ENCODE measurements around the gene SVEP1.
"Not testable (repeated sequence)": the region's sequence is repeated elsewhere in the genome, so short reads cannot be mapped to it uniquely, and the experiment has no call there.

The SVEP1 gene

DNA sequence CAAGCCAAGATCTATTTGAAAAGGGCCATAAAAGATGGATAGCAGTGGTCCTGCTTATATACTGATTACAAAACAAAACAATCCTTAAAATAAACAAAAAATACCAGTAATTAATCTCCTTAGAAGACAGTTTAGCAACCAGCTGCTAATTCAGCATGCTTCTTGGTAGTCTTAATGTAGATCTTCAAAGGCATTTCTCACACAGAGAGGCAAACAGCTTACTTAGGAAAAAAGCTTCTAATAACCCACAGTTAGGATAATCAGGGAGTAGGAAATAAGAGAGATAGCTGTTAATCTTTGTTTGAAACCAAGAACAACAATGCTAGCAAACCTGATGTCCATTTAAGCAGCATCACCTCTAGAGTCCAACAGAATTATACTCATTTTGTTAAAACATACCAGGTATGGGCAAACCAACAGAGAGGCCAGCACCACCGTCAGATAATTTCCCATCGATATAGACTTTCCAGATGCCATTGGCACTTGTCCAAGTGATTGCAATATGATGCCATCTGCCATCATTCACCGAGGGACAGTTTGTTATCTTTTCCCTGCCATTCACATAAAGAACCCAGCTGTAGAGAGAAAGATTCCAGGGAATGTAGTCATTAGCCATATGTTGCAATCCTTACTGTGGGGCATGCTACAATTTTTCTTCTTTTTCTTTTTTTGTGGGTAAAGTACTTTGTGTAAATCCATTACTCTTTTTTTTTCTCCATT is 136.2 kb downstream of the SVEP1 start:
- no peak for DNase-seq

DNA sequence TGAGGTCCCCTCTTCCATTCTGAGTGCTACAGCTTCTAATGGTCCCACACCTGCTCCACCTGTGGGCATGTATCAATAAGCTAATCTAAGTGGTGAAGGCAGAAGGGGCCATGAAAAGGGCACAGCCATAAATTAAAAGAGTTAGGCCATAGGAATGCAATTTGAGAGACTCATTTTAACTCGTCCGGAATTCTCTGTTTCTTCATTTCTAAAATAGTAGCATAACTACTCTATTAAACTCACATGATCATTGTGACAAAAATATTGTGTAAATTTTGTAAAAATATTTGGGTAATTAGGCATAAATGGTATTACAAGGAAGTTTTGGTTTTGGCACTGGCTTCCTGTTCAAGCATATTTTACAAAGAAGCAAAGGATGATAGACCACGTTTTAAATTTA is 138.7 kb downstream of the SVEP1 start:
- DNase-seq: no peak

DNA sequence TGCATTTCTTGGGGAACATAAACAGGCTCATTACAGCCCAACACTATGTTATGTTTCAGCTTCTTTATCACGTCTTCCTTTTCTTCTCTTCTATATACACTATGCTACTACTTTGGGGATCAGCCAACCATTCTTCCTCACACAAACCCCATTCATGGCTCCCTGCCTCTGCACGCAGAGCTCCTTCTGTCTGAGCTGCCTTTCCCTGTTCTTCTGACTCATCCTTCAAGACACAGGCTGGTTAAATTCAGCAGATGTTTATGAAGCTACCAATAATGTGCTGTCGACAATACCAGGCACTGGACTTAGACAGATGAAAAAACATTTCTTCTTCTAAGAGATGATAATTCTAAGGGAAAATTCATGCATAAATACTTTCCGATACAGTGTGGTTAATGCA is 139.4 kb downstream of the SVEP1 start:
- DNase-seq: no peak

DNA sequence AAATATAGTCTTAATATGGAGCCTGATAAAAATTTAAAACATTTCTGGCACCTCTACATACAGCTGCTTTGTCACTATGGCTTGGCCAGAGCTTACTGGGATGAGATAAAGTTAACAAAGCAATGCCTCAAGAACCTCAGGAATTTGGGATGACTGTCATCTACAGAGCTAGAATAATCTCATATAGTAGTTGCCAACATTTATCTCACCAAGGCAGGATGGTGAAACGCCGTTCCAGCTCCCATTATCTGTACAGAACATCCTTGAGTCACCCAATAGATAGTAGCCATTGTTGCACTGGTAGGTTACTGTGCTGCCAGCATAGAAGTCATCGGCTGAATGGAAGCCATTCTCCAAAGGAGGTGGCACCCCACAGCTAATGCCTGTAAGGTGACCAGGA is 147.3 kb downstream of the SVEP1 start:
- DNase-seq: no peak

DNA sequence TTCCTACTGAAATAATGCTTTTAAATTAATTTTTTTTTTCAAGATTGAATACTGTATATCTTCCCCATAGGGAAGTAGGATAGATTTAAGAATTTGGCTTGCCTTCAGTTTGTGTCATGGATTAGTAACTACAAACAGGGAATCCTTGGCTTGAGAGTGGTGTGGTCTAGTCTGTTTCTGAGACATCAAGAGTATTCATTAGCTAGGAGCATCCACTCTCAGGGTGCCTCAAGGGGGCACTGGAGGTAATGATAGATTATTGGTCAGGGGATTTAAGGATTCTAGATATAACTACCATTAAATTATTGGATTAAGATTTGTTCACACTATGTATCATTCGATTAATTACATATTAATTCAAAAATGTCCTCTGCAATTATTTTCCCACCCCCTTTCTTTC is 150.1 kb downstream of the SVEP1 start:
- DNase-seq: no peak

DNA sequence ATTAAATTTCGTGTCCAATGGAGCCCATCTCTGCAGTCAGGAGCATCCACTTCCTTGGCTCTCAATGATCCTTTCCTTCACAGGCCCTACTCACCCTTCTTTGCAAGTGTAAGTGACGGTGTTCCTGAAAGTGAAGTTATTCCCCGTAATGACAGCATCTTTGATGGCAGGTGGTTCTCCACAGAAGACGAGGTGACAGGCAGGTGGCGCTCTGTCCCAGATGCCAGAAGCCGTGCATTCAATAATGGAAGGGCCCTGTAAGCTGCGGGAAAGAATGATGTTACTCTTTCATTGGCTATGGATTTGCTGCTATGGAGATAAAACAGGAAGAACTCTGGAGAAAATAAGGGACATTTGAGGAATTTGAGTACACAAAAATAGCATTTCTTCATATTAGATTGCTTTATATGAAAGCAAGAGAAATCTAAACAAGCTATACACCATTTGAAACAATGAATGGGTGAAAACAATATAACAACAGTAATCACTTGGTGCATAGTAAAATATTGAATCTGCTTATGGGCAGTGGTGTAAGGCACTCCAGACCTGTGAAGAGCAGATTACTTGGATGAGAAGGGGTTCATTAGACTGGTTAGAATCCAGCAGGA is 151.9 kb downstream of the SVEP1 start:
- DNase-seq: no peak

DNA sequence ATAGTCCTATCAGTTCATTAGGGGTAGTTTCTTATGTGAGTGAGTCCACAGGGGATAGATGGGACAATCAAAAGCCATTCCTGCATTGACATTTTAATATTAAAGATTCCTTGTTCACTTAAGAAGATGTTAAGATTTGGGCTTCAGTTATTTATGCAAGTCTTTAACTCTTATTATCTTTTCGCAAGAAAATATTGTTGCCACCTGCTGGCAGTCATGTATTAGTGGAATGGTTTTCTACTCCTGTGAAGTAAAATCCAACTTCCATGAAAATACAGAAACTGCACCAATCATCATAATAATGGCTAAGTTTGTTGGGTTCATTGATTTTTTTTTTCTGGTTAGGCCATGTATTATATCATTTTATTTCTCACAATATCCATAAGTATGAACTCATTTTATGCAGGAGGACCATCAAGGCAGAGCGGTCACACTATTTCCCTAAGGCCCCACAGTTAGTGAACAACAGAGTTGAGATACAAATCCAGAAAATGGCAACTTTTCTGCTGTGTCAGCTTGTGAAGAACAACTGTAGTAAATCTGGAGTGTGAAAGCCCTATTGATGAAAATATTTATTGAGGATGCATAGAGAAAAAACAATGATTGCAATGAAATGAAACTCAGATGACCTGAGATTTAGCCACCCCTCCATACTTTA is 153.4 kb downstream of the SVEP1 start:
- DNase-seq: no peak

DNA sequence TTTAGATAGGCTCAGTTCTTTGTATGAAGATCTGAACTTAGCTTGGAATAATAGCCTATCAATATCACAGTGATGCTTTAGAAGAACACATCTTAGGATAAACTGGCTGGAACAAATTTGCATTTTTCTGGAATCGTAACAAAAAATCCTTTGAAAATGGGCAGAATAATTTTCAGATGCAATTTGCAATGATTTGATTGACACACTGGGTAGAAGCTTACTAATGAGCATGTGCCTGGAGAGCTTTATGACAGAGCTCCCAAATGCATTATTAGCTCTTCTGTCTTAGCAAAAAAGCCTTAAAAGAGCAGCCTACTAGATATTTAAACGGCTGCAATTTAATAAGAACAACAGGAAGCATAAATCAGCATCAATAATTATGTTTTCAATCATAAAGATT is 165.1 kb downstream of the SVEP1 start:
- no peak for DNase-seq

DNA sequence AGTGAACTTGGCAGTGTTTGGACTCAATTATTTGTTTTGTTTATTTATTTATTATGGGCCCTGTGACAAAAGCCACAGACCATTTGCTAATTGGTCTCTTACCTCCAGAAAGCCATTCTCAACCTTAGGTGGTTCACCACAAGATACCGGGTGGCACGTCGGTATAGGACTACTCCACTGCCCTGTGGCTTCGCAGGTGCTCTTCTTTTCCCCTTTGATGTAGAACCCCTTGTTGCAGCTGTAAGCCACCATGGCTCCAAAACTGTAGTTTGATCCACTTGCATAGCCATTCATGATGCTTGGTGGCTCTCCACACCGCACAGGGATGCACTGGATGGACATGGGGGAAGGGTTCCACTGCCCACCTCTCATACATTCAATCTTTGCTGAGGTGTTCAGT is 168.6 kb downstream of the SVEP1 start:
- DNase-seq: no peak

DNA sequence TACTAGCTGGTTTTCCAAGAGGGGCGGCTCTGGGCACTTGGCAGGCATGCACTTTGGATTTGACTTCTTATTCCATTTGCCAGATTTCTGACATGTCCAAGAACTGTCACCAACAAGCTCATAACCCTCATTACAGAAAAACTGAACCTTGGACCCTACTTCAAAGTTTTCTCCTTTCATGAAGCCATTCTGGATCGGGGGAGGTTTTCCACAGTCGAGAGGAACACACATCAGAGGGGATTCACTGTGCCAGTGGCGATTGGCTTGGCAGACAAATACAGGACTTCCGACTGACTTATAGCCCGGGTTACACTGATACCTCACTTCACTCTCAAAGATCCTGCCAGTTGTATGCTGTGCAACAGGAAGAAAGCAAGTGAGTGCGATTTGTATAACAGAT is 170.9 kb downstream of the SVEP1 start:
- DNase-seq: no peak

DNA sequence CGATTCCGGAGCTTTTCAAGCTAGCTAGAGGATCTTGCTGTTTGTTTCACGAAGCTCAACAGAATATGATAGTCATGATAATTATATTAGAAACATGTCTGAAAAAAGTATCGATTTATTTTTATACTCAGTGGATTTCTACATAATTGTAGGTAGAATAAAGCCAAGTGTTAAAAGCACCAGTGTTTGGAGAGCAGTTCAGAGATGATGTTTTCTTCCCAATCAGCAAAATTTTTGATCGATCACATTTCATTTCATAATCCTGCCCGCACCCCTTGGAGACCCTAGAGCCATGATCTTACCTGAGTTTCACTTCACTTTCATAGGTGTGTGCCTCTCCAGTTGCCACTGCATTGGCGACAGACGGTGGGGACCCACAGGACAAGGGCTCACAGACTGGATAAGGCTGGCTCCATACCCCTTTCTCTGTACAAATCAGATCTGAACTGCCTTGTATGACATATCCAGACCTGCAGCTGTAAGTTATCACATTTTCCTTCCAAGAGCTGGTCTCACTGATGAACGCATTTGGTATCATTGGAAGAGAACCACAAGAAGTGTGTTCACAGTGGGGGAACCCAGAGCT is 173.6 kb downstream of the SVEP1 start:
- no peak for DNase-seq

DNA sequence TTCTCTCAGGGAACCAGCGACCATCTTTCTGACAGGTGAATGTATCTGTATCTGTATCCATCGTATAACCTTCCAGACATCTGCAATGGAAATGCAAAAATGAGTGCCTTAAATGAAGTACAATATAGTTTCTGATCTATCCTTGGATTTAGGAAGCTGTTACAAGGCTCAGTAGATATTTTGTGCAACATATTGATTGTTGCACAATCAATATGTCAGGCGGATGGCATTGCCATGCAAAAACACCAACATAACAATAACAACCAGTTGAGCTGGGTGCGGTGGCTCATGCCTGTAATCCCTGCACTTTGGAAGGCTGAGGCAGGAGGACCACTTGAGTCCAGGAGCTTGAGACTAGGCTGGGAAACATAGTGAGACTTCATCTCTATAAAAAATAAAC is 175.1 kb downstream of the SVEP1 start:
- DNase-seq: no peak

DNA sequence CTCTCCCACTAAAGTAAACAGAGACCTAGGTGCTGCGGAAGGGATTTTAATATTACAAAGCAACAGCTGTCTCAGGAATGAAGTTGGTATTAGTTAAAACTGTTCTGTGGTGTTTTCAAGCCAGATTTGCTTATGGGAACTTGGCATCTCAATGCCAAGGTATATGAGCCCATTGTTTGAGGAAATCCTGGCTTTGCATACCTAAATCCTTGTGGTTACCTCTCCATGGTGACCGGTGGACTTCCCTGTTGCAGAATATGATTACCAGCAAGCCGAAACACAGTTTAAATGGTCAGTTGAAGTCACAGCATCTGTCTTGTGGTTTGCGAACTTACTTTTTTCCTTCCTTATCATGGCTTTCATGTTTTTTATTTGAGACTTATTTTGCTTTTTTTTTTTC is 179.6 kb downstream of the SVEP1 start:
- no peak for DNase-seq

DNA sequence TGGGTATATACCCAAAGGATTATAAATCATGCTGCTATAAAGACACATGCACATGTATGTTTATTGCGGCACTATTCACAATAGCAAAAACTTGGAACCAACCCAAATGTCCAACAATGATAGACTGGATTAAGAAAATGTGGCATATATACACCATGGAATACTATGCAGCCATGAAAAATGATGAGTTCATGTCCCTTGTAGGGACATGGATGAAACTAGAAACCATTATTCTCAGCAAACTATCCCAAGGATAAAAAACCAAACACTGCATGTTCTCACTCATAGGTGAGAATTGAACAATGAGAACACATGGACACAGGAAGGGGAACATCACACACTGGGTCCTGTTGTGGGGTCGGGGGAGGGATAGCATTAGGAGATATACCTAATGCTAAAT is 180.5 kb downstream of the SVEP1 start:
- not testable (repeated sequence) for DNase-seq

DNA sequence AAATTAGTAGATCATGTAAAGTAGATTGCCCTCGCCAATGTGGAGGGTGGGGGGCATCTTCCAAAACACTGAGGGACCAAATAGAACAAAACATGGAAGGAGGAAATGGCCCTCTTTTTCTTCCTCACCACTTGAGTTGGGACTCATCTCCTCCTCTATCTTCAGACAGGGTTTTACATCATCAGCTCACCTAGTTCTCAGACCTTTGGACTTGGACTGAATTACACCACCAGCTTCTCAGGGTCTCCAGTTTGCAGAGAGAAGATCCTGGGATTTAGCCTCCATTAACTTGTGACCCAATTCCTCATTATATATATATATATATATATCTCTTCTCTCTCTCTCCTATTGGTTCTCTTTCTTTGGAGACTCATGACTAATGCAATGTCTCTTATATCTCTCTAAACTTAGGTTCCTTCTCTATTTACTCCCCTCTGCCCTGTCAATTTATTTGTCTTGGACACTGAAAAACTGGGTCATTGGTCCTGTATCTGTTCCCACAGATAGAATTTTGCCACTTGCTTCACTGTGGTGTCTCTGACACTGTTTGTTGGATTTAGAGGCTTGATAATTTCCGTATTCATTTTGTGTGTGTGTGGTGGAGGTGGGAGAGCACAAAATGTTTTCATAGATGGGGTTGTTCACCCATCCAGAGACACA is 187.6 kb downstream of the SVEP1 start:
- no peak for DNase-seq

DNA sequence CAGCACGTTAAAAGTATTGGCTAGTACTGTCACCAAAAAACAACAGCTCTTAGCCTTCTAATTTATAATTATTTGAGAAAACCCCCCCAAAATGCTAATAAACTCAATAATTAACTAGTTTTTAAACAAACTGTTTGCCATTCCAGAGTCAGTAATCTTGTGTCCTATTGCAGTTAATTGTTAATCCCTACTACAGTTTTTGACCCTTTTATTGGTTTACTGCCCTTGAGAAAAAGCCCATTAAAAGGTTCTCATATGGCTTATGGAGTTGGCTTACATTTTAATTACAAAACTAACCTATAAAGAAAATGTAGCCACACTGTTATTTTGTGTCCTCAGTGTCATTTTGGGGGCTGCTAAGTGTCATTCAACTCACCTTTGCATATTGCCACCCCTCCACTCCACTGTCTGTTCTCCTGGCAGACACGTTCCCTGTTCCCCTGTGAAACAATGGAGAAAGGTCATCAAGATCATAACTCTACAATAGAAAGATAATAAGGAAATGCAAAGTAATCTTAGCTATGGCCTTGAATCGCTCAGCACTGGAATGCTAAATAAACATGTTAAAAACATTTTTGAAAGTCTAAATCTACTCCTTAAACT is 190.3 kb downstream of the SVEP1 start:
- DNase-seq: no peak

DNA sequence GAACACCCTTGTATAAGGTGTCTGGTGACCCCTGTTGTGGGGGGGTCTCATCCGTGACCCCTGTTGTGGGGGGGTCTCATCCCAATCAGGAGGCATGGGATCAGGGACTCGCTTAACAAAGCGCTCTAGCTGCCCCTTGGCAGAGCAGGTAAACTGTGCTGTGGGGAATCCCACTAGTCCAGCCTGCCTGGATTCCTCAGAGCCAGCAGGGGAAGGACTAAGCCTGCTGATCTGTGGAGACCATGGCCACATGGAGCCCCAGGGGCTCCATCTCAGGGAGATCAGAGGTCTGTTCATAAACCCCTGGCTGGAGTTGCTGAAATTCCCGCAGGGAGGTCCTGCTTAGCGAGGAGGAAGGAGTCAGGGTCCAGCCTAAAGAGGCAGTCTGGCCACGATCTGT is 196.1 kb downstream of the SVEP1 start:
- DNase-seq: no peak

DNA sequence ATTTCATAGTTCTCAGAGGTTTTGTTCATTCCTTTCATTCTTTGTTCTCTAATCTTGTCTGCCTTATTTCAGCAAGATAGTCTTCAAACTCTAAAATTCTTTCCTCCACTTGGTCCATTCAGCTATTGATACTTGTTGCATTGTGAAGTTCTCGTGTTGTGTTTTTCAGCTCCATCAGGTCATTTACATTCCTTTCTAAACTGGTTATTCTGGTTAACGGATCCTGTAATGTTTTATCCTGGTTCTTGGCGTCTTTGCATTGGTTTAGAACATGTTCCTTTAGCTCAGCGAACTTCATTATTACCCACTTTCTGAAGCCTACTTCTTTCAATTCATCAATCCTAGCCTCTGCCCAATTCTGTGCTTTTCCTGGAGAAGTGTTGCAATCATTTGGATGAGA is 196.8 kb downstream of the SVEP1 start:
- no peak for DNase-seq

DNA sequence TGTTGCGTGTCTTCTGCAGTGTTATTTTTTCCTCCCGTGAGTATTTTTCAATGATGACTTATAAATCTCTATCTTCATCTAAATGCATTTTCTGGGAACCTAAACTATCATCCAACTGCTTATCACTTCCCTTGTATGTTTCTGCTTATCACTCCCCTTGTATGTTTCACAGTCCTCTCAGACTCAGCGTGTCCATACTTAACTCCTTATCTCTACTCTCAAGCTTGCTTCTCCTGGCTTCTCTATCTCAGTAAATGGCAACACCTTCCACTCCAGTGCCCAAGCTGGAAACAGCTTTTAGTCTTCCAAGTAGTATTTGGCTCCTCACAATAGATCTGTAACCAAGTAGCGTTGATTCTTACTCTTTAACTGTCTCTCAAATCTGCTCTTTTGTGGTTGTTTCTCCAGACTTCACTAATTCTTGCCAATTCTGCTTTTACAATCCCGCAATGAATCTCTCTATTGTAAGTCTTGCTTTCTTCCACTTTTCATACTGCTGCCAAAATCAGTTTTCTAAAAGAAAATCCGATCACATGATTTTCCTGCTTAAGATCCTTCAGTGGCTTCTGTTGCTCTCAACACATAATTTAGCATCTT is 208.0 kb downstream of the SVEP1 start:
- DNase-seq: no peak

DNA sequence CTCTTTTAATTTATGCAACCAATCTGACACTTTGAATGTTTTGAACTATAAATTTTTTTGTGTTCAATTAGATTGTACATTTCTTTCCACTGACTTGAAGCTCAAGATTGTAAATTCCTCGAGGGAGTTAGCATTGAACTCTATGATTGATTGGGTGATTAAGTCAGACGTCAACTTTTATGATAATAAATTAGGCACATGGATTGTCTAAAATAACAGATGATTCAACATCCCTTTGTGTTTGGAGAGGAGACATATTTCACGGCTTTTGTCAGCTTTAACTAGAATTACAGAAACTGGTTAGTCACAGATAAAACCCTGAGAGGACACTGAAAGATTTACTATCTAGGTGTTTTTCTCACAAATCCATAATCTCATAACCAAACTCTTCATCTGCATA is 209.2 kb downstream of the SVEP1 start:
- no peak for DNase-seq

DNA sequence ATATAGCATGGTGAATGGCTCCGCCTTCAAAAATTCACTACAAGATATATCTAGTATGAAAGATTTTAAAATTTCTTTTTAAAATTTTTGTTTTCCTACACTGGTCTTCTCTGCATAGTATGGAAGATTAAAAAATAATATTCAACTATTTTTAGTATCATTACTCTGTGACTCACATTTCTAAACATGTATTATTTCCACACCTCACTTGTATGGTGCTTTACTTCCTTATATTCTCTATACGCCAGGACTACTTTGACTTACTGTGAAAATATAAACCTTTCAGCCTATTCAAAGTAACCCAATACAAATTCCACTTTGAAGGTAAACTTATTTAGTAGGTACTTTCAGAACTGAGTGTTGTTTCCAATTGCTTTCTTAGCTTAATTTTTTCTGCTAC is 215.1 kb downstream of the SVEP1 start:
- no peak for DNase-seq

DNA sequence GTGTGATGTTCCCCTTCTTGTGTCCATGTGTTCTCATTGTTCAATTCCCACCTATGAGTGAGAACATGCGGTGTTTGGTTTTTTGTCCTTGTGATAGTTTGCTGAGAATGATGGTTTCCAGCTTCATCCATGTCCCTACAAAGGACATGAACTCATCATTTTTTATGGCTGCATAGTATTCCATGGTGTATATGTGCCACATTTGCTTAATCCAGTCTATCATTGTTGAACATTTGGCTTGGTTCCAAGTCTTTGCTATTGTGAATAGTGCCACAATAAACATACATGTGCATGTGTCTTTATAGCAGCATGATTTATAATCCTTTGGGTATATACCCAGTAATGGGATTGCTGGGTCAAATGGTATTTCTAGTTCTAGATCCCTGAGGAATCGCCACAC is 220.5 kb downstream of the SVEP1 start:
- DNase-seq: not testable (repeated sequence)

DNA sequence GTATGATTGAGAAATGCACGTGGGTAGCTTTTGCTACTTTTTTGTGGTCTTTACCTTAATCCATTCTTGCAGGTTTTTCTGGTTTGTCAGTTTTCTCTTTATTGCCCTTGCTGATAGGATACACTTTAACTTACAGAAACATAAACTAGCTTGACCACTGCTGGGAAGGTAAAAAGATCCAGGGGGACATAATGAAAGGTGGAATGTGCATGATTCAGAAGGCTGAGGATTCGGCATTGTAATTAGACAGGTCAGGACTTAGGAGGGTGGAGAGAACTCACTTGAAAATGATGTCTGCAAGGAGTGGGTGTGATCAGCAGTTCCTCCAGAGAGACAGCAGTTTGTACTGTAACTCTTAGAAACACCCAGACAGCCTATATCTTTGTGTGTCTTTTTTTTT is 222.0 kb downstream of the SVEP1 start:
- no peak for DNase-seq

Data from cortex of kidney (tissue), 1 donor.